ENCODE measurements around the gene SPINT3. TPM values are rescaled to one million over a fixed set of nuclear protein-coding genes. Genes with fewer than 3 reads are reported as not detected.

The SPINT3 gene
- total RNA-seq, 1 experiment from 2014 or later: not detected

DNA sequence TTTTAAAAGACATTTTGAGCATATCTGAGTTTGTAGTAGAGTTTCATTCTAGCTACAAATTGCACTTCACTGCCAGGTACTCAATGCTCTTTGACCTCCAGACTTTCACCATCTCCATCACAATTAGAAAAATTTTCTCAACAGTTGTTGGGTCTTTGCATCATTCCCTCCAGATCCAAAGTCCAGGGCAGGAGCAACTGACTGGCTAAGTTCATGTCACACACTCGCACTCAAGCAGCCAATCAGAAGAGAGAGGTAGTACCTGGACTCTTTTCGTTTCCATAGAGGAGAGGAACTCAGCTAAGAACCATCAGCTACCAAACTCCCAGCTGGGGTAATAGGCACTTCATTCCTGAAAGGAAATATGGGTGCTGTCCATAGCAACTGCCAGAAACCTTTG lies 9.0 kb downstream of the SPINT3 start:
- no peak overlapping the region for H3K4me2 ChIP-seq (ENCODE audit: low read length)
- CTCF ChIA-PET: no interaction called here

DNA sequence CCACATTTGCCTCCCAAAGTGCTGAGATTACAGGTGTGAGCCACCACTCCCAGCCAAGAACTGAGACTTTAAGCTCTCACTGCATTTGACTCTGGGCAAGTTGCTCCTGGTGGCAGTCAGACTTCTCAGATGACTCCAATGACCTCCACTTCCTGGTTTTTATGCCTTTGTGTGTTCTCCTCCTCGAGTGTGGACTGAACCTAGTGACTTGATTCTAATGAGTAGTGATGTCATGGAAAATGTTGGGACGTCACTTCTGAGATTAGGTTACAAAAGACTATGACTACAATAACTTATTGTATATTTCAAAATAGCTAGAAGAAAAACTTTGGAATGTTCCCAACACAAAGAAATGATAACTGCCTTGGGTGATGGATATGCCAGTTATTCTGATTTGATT lies 12.0 kb downstream of the SPINT3 start:
- H3K4me3 ChIP-seq (replicated peaks in 1 of 2; ENCODE audit: low read depth in 1 of 2, low read length in 2 of 2): no peak overlapping the region
- H4K20me1 ChIP-seq (ENCODE audit: insufficient read depth): no peaks in the 10 kb centered on the region
- H3K79me2 ChIP-seq (ENCODE audit: insufficient read depth, low read length): no peaks in the 10 kb centered on the region
- H3K9me2 ChIP-seq (ENCODE audit: insufficient read depth): no peaks in the 10 kb centered on the region
- no peak for ATAC-seq
- no peaks in the 10 kb centered on the region for H3K9me3 ChIP-seq (ENCODE audit: control insufficient read depth in 1 of 2, insufficient read depth in 1 of 2, low read depth in 1 of 2, low read length in 2 of 2)
- no peak for TF ChIP-seq EZH2phosphoT487 (IDR thresholded peaks at IDR 0.05; ENCODE audit: borderline replicate concordance)
- TF ChIP-seq, protein P1, sequence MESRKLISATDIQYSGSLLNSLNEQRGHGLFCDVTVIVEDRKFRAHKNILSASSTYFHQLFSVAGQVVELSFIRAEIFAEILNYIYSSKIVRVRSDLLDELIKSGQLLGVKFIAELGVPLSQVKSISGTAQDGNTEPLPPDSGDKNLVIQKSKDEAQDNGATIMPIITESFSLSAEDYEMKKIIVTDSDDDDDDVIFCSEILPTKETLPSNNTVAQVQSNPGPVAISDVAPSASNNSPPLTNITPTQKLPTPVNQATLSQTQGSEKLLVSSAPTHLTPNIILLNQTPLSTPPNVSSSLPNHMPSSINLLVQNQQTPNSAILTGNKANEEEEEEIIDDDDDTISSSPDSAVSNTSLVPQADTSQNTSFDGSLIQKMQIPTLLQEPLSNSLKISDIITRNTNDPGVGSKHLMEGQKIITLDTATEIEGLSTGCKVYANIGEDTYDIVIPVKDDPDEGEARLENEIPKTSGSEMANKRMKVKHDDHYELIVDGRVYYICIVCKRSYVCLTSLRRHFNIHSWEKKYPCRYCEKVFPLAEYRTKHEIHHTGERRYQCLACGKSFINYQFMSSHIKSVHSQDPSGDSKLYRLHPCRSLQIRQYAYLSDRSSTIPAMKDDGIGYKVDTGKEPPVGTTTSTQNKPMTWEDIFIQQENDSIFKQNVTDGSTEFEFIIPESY (IDR thresholded peaks at IDR 0.05; ENCODE audit: extremely low read depth, insufficient replicate concordance, low read length): no peak
- H2AFZ ChIP-seq (ENCODE audit: low read depth, low read length, poor library complexity, severe bottlenecking): no peak overlapping the region
- ChIA-PET RAD21 (ENCODE audit: low non-redundant PET in 1 of 2, low total read pairs in 2 of 2, uncharacterized antibody in 2 of 2, unreplicated experiment in 2 of 2) (no interaction called here), POLR2A (no interaction called here), CTCF (interaction anchor here (1.2 kb wide), 1 partner anchor 66 kb away, joined by 3 read pairs; no protein-coding TSS in a partner anchor)
- BruUV-seq (replicated peaks): no TSS peak
- intact Hi-C loops (cut with micrococcal nuclease): no loop called here
- H3K36me3 ChIP-seq (ENCODE audit: control insufficient read depth in 1 of 2, insufficient read depth in 2 of 2, low read length in 2 of 2): no peaks in the 10 kb centered on the region
- H3K4me2 ChIP-seq (ENCODE audit: low read length): no peak overlapping the region
- H3K4me1 ChIP-seq (ENCODE audit: control insufficient read depth in 1 of 2, insufficient read depth in 2 of 2, low read length in 2 of 2): peaks cover 0 to 16% of the 10 kb centered on the region in 2 experiments; a peak in 2 of 4 replicates
- H3K9ac ChIP-seq (ENCODE audit: low read length): no peak overlapping the region
- DNase-seq (ENCODE audit: low read depth, low spot score): no peak
- H3K27me3 ChIP-seq (ENCODE audit: insufficient read depth, low read length): peaks cover 5% of the 10 kb centered on the region; the same call in 1 of the 2 replicates
- no peak overlapping the region for H3K27ac ChIP-seq (ENCODE audit: low read depth, low read length)

More for the DNA sequence above, 9.0 kb downstream of the SPINT3 start:
- Histone ChIP-seq H3K9me2 (ENCODE audit: insufficient read depth) (no peaks in the 10 kb centered on the region), H3K9ac (ENCODE audit: low read length) (no peak overlapping the region), H3K4me3 (replicated peaks in 1 of 2; ENCODE audit: low read depth in 1 of 2, low read length in 2 of 2) (no peak overlapping the region), H3K79me2 (ENCODE audit: insufficient read depth, low read length) (no peaks in the 10 kb centered on the region), H3K9me3 (ENCODE audit: control insufficient read depth in 1 of 2, insufficient read depth in 1 of 2, low read depth in 1 of 2, low read length in 2 of 2) (no peaks in the 10 kb centered on the region), H4K20me1 (ENCODE audit: insufficient read depth) (no peaks in the 10 kb centered on the region), H2AFZ (ENCODE audit: low read depth, low read length, poor library complexity, severe bottlenecking) (no peak overlapping the region), H3K27ac (ENCODE audit: low read depth, low read length) (no peak overlapping the region), H3K36me3 (ENCODE audit: control insufficient read depth in 1 of 2, insufficient read depth in 2 of 2, low read length in 2 of 2) (no peaks in the 10 kb centered on the region), H3K4me1 (ENCODE audit: control insufficient read depth in 1 of 2, insufficient read depth in 2 of 2, low read length in 2 of 2) (peaks cover 0 to 19% of the 10 kb centered on the region in 2 experiments; a peak in 2 of 4 replicates), H3K27me3 (ENCODE audit: insufficient read depth, low read length) (no peaks in the 10 kb centered on the region)
- DNase-seq (ENCODE audit: low read depth, low spot score): no peak
- ChIA-PET RAD21 (ENCODE audit: low non-redundant PET in 1 of 2, low total read pairs in 2 of 2, uncharacterized antibody in 2 of 2, unreplicated experiment in 2 of 2) (no interaction called here), POLR2A (no interaction called here)
- no peak for ATAC-seq
- intact Hi-C loops (cut with micrococcal nuclease): no loop called here
- TF ChIP-seq, protein P1 (IDR thresholded peaks at IDR 0.05; ENCODE audit: extremely low read depth, insufficient replicate concordance, low read length): no peak
- no TSS peak for BruUV-seq (replicated peaks)

Measured in HCT116 (cell line).